Measurements from ENCODE around the gene NRG4. TPM values are rescaled to one million over a fixed set of nuclear protein-coding genes. Genes with fewer than 3 reads are reported as not detected.

The NRG4 gene
- total and polyA plus RNA-seq, 2 experiments from 2014 or later, result 0.21 to 0.47 TPM

GRCh38 chr15:75966073-75966472 is 46.2 kb downstream of the NRG4 start:
- Mint-ChIP-seq H3K36me3 (ENCODE audit: low read depth) (no peaks in the 10 kb centered on the region), H3K27me3 (ENCODE audit: insufficient read depth, low read depth, poor library complexity) (peaks cover 3% of the 10 kb centered on the region), H3K9me3 (no peaks in the 10 kb centered on the region), H3K4me1 (no peaks in the 10 kb centered on the region), H3K4me3 (no peak overlapping the region), H3K27ac (no peak overlapping the region)
- no peaks in the 10 kb centered on the region for H3K27me3 ChIP-seq (ENCODE audit: insufficient read depth)
- TF ChIP-seq JUNB (IDR thresholded peaks at IDR 0.05; ENCODE audit: unreplicated experiment), result no peak
- no peak for TF ChIP-seq STAT1 (IDR thresholded peaks at IDR 0.05; ENCODE audit: unreplicated experiment)
- TF ChIP-seq ZNF331 (CRISPR knock-in tag; IDR thresholded peaks at IDR 0.05; ENCODE audit: low read depth), result no peak
- no peak for TF ChIP-seq NANOG (IDR thresholded peaks at IDR 0.05; ENCODE audit: borderline replicate concordance)
- no peak for TF ChIP-seq CTCF (conservative IDR thresholded peaks at IDR 0.05; ENCODE audit: low read depth in 2 of 2)
- TF ChIP-seq POLR2AphosphoS5 (IDR thresholded peaks at IDR 0.05; ENCODE audit: low read depth), result no peak
- TF ChIP-seq ZNF114 (CRISPR knock-in tag; IDR thresholded peaks at IDR 0.05), result no peak
- TF ChIP-seq, protein P1, sequence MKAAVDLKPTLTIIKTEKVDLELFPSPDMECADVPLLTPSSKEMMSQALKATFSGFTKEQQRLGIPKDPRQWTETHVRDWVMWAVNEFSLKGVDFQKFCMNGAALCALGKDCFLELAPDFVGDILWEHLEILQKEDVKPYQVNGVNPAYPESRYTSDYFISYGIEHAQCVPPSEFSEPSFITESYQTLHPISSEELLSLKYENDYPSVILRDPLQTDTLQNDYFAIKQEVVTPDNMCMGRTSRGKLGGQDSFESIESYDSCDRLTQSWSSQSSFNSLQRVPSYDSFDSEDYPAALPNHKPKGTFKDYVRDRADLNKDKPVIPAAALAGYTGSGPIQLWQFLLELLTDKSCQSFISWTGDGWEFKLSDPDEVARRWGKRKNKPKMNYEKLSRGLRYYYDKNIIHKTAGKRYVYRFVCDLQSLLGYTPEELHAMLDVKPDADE (IDR thresholded peaks at IDR 0.05), result no peak
- no peak for TF ChIP-seq EZH2 (IDR thresholded peaks at IDR 0.05; ENCODE audit: low read depth, unreplicated experiment)
- TF ChIP-seq EZH2phosphoT487 (IDR thresholded peaks at IDR 0.05; ENCODE audit: unreplicated experiment), result no peak
- TF ChIP-seq, protein P2, sequence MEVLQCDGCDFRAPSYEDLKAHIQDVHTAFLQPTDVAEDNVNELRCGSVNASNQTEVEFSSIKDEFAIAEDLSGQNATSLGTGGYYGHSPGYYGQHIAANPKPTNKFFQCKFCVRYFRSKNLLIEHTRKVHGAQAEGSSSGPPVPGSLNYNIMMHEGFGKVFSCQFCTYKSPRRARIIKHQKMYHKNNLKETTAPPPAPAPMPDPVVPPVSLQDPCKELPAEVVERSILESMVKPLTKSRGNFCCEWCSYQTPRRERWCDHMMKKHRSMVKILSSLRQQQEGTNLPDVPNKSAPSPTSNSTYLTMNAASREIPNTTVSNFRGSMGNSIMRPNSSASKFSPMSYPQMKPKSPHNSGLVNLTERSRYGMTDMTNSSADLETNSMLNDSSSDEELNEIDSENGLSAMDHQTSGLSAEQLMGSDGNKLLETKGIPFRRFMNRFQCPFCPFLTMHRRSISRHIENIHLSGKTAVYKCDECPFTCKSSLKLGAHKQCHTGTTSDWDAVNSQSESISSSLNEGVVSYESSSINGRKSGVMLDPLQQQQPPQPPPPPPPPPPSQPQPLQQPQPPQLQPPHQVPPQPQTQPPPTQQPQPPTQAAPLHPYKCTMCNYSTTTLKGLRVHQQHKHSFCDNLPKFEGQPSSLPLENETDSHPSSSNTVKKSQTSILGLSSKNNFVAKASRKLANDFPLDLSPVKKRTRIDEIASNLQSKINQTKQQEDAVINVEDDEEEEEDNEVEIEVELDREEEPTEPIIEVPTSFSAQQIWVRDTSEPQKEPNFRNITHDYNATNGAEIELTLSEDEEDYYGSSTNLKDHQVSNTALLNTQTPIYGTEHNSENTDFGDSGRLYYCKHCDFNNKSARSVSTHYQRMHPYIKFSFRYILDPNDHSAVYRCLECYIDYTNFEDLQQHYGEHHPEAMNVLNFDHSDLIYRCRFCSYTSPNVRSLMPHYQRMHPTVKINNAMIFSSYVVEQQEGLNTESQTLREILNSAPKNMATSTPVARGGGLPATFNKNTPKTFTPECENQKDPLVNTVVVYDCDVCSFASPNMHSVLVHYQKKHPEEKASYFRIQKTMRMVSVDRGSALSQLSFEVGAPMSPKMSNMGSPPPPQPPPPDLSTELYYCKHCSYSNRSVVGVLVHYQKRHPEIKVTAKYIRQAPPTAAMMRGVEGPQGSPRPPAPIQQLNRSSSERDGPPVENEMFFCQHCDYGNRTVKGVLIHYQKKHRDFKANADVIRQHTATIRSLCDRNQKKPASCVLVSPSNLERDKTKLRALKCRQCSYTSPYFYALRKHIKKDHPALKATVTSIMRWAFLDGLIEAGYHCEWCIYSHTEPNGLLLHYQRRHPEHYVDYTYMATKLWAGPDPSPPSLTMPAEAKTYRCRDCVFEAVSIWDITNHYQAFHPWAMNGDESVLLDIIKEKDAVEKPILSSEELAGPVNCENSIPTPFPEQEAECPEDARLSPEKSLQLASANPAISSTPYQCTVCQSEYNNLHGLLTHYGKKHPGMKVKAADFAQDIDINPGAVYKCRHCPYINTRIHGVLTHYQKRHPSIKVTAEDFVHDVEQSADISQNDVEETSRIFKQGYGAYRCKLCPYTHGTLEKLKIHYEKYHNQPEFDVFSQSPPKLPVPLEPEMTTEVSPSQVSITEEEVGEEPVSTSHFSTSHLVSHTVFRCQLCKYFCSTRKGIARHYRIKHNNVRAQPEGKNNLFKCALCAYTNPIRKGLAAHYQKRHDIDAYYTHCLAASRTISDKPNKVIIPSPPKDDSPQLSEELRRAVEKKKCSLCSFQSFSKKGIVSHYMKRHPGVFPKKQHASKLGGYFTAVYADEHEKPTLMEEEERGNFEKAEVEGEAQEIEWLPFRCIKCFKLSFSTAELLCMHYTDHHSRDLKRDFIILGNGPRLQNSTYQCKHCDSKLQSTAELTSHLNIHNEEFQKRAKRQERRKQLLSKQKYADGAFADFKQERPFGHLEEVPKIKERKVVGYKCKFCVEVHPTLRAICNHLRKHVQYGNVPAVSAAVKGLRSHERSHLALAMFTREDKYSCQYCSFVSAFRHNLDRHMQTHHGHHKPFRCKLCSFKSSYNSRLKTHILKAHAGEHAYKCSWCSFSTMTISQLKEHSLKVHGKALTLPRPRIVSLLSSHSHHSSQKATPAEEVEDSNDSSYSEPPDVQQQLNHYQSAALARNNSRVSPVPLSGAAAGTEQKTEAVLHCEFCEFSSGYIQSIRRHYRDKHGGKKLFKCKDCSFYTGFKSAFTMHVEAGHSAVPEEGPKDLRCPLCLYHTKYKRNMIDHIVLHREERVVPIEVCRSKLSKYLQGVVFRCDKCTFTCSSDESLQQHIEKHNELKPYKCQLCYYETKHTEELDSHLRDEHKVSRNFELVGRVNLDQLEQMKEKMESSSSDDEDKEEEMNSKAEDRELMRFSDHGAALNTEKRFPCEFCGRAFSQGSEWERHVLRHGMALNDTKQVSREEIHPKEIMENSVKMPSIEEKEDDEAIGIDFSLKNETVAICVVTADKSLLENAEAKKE (CRISPR knock-in tag; IDR thresholded peaks at IDR 0.05), result no peak
- H2AFZ ChIP-seq, result no peak overlapping the region
- ATAC-seq, result no peak
- H3K4me1 ChIP-seq (ENCODE audit: insufficient read depth), result no peaks in the 10 kb centered on the region
- H3K4me3 ChIP-seq, result no peak overlapping the region
- no peak overlapping the region for H3K4me2 ChIP-seq
- no peaks in the 10 kb centered on the region for H3K9me2 ChIP-seq (ENCODE audit: insufficient read depth)
- no peak for DNase-seq (ENCODE audit: low spot score)
- H3K79me2 ChIP-seq (replicated peaks; ENCODE audit: insufficient read depth), result no peaks in the 10 kb centered on the region
- no peak overlapping the region for H3K27ac ChIP-seq (ENCODE audit: low read depth)
- no peaks in the 10 kb centered on the region for H4K20me1 ChIP-seq (replicated peaks; ENCODE audit: insufficient read depth)
- H3K36me3 ChIP-seq (ENCODE audit: insufficient read depth), result no peaks in the 10 kb centered on the region
- no peaks in the 10 kb centered on the region for H3F3A ChIP-seq (replicated peaks; ENCODE audit: low read depth)

Data from GM23338 (cell line).